ENCODE data around the gene ZC3H12A.

The ZC3H12A gene

GRCh38 chr1:37474046-37474696 lies at the start of gene ZC3H12A:
TSS of gene ZC3H12A (plus strand) at chr1:37474580. CDS start at chr1:37475497, 917 bp downstream.
- H3K4me3 ChIP-seq (ENCODE audit: control insufficient read depth, low read depth, low read length): peak within 1 kb of the TSS; percentile 66
- DNase-seq (ENCODE audit: low read depth): peak; percentile 82
- TF ChIP-seq, protein P1, sequence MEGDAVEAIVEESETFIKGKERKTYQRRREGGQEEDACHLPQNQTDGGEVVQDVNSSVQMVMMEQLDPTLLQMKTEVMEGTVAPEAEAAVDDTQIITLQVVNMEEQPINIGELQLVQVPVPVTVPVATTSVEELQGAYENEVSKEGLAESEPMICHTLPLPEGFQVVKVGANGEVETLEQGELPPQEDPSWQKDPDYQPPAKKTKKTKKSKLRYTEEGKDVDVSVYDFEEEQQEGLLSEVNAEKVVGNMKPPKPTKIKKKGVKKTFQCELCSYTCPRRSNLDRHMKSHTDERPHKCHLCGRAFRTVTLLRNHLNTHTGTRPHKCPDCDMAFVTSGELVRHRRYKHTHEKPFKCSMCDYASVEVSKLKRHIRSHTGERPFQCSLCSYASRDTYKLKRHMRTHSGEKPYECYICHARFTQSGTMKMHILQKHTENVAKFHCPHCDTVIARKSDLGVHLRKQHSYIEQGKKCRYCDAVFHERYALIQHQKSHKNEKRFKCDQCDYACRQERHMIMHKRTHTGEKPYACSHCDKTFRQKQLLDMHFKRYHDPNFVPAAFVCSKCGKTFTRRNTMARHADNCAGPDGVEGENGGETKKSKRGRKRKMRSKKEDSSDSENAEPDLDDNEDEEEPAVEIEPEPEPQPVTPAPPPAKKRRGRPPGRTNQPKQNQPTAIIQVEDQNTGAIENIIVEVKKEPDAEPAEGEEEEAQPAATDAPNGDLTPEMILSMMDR (conservative IDR thresholded peaks at IDR 0.05; ENCODE audit: control insufficient read depth, insufficient read depth, low read depth, low read length): no peak

DNA sequence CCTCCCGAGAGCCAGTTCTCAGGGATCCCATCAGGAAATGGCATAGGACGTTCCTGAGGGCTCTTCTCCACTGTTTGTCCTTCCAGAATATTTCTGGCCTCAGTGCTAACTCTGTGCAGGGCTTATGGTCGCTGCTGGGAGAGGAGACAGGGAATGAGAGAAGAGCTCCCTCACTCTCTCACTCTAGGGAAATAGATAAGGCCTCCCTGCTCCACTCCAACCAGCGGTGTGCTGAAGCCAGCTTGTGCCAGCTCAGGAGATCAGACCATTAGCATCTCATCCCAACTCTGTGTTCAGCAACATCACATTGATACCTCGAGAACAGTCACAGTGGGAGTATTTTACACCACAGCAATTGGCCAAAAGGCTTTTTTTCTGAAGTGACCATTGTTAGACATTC lies 49.2 kb upstream of the ZC3H12A start:
- no peak overlapping the region for H3K4me3 ChIP-seq (ENCODE audit: control insufficient read depth, low read depth, low read length)
- TF ChIP-seq, protein P1 (conservative IDR thresholded peaks at IDR 0.05; ENCODE audit: control insufficient read depth, insufficient read depth, low read depth, low read length): no peak
- DNase-seq (ENCODE audit: low read depth): no peak

DNA sequence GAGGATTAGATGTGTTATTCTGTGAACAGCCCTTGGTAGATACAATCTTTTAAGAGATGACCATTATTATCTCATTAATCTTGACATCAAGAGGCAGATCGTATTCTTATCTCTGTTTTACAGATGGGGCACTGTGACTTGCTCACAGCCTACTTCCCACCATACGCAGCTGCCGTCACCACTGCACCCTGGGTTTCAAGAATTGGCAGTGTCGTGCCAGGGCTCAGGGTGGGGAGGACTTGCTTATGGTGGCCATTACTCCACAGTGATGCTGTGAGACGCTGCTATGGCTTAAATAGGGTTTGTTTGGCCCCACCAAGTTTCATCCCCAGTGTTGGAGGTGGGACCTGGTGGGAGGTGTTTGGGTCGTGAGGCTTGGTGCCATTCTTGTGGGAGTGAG lies 45.4 kb upstream of the ZC3H12A start:
- H3K4me3 ChIP-seq (ENCODE audit: control insufficient read depth, low read depth, low read length): no peak overlapping the region
- DNase-seq (ENCODE audit: low read depth): no peak
- TF ChIP-seq, protein P1 (conservative IDR thresholded peaks at IDR 0.05; ENCODE audit: control insufficient read depth, insufficient read depth, low read depth, low read length): no peak

- DNase-seq (ENCODE audit: low read depth): no peak
- TF ChIP-seq, protein P1 (conservative IDR thresholded peaks at IDR 0.05; ENCODE audit: control insufficient read depth, insufficient read depth, low read depth, low read length): no peak
- no peak overlapping the region for H3K4me3 ChIP-seq (ENCODE audit: control insufficient read depth, low read depth, low read length)
Observed at GRCh38 chr1:37430103-37430985, 44.0 kb upstream of the ZC3H12A start.

DNA sequence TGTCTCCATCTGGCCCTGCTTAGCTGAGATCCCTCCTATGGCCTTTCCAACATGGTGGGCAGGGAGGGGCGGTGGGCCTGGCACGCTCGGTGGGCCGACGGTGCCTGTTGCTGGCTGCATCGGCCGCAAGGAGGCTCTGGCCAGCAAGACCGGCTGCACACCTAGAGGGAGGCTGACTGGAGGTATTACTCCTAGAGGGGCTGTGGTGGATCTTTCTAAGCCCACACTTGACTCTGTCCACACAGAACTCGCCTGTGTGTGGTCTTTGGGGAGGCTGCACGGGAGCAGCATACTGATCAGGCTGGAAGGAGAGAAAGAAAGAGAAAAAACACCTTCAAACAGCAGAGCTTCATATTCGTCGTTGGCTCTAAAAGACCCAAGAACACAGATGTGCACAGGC lies 41.7 kb upstream of the ZC3H12A start:
- no peak overlapping the region for H3K4me3 ChIP-seq (ENCODE audit: control insufficient read depth, low read depth, low read length)
- no peak for DNase-seq (ENCODE audit: low read depth)
- TF ChIP-seq, protein P1 (conservative IDR thresholded peaks at IDR 0.05; ENCODE audit: control insufficient read depth, insufficient read depth, low read depth, low read length): no peak

DNA sequence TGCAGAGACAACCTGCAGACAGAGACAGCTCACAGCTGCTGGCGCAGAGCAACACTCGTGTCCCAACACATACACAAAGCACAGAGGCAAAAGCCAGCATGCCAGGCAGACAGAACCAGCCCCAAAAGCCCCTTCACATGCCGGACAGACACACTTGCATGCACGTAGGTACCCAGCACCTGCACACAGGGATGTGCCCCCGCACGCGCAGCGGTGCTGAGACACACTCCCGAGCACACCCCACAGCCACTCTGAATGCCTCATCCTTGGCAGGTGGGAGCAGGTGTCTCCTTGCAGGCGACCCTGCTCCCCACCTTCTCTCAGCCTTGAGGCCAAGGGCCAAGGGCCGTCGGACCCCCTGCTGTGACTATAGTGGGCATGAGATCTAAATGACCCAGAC lies 41.2 kb upstream of the ZC3H12A start:
- TF ChIP-seq, protein P1 (conservative IDR thresholded peaks at IDR 0.05; ENCODE audit: control insufficient read depth, insufficient read depth, low read depth, low read length): no peak
- H3K4me3 ChIP-seq (ENCODE audit: control insufficient read depth, low read depth, low read length): no peak overlapping the region
- DNase-seq (ENCODE audit: low read depth): no peak

All from fibroblast of mammary gland (primary cell).